Activated CD4-positive, CD25-positive, alpha-beta regulatory T cell treated with anti-CD3 and anti-CD28 coated beads, Interleukin-2, amount 50 U/mL, for 16 hours (primary cell): ENCODE data around the gene CCNB1.
"Not testable (repeated sequence)": the region's sequence is repeated elsewhere in the genome, so short reads cannot be mapped to it uniquely, and the experiment has no call there.

ENCODE experiments used
- DNase-seq: peaks from one replicate; pipeline ENCODE4 v3.0.0-alpha.2; 2020; ENCODE audit warnings: low read depth, low spot score

CCNB1 gene

DNA sequence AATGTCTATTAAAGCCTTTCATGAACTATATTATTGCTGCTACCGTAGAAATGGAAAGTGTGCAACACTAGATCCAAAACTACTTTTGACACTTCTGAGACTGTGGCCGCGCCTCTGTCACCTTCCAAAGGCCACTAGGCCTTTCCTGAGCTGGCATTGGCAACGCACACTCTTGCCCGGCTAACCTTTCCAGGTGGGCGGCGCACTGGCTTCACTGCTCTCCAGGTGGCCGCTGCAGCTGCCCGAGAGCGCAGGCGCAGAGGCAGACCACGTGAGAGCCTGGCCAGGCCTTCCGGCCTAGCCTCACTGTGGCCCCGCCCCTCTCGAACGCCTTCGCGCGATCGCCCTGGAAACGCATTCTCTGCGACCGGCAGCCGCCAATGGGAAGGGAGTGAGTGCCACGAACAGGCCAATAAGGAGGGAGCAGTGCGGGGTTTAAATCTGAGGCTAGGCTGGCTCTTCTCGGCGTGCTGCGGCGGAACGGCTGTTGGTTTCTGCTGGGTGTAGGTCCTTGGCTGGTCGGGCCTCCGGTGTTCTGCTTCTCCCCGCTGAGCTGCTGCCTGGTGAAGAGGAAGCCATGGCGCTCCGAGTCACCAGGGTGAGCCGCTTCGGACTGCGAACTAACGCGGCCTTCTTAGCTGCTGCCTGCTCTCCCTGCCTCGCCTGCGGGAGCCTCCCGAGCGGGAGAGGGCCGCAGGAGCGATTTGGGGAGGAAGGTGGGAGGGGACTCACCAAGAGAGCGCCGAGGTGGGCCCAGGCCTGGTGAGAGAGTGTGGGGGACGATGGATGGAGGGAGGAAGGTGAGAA lies at the start of gene CCNB1:
Gene CCNB1, plus strand, starts transcription at position 465 of the 807 bp plus-strand sequence. Its CDS starts 113 bp downstream, at position 578.
- peak; percentile 95 for DNase-seq

DNA sequence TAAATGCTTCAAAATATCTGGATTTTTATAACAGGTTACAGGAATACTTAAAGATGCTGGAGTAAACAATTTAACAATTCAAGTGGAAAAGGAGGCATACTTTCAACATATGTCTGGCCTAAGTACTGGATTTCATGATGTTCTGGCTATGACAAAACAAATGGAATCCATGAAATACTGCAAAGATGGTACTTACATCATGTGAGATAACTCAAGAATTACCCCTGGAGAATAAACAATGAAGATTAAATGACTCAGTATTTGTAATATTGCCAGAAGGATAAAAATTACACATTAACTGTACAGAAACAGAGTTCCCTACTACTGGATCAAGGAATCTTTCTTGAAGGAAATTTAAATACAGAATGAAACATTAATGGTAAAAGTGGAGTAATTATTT lies 37.5 kb upstream of the CCNB1 start:
- DNase-seq = no peak

DNA sequence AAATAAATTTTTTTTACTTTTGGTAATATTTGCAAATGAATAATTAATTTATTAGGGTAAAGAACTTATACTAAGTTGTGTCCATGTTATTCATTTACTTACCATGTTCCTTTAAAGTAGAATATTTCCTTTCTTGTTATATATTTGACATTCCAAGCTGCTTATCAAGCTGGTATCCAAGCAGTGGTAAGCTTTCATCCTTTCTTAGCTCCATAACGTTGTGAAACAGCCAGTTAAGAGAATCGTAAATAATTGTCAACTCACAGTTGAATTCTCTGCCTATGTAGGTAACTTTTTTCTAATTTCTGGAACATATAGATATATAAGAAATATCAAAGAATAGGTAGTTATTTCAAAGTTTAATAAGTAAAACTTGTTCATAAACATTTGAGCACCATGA lies 36.7 kb upstream of the CCNB1 start:
- DNase-seq = no peak

- no peak for DNase-seq
Observed at GRCh38 chr5:69131304-69131703, 35.6 kb upstream of the CCNB1 start.

GRCh38 chr5:69134126-69134525 lies 32.8 kb upstream of the CCNB1 start:
- no peak for DNase-seq

DNA sequence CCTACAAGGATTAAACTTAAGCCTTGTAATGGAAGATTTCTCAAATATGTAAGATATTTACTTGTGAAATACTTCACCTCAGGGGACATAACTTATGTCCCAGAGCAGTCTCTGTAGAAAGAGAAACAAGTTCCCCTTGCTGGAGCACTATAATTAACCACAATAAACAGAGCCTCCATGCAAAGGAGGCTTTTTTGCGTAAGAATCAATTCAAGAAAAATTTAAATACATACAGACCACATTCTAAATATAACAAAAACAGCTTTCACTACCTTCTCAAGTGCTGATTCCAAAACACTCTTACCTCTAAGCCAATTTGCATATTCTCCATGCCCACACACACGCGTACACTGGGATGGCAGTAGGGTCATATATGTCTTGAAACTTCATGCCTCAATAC lies 30.7 kb upstream of the CCNB1 start:
- no peak for DNase-seq

DNA sequence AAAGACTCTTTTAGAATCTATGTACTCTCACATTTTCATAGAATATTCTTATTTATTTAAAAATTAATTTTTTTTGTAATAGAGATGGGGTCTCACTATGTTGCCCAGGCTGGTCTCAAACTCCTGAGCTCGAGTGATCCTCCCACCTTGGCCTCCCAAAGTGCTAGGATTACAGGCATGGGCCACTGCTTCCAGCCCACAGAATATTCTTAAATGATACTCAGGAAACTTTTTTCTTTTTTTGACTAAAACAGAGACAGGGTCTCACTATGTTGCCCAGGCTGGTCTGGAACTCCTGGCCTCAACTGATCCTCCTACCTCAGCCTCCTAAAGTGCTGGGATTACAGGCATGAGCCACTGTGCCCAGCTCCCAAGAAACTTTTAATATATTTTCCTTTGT lies 29.7 kb upstream of the CCNB1 start:
- DNase-seq = not testable (repeated sequence)

- DNase-seq = no peak
Observed at GRCh38 chr5:69137807-69138206, 29.1 kb upstream of the CCNB1 start.

GRCh38 chr5:69138766-69139165 lies 28.2 kb upstream of the CCNB1 start:
- DNase-seq = no peak

- DNase-seq = not testable (repeated sequence)
Observed at GRCh38 chr5:69140239-69140638, 26.7 kb upstream of the CCNB1 start.

GRCh38 chr5:69140827-69141226 lies 26.1 kb upstream of the CCNB1 start:
- no peak for DNase-seq

DNA sequence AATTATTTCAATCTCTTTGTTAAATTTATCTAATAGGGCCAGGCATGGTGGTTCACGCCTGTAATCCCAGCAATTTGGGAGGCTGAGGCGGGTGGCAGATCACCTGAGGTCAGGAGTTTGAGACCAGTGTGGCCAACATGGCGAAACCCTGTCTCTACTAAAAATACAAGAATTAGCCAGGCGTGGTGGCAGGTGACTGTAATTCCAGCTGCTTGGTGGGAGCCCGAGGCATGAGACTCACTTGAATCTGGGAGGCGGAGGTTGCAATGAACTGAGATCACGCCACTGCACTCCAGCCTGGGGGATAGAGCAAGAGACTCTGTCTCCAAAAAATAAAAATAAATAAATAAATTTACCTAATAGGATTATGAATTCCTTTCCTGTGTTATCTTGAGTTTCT lies 18.4 kb upstream of the CCNB1 start:
- not testable (repeated sequence) for DNase-seq

GRCh38 chr5:69148981-69149675 lies 17.8 kb upstream of the CCNB1 start:
- no peak for DNase-seq

- DNase-seq = no peak
Observed at GRCh38 chr5:69149676-69150010, 17.3 kb upstream of the CCNB1 start.

- DNase-seq = no peak
Observed at GRCh38 chr5:69152731-69153130, 14.2 kb upstream of the CCNB1 start.

- DNase-seq = no peak
Observed at GRCh38 chr5:69156456-69156855, 10.5 kb upstream of the CCNB1 start.

DNA sequence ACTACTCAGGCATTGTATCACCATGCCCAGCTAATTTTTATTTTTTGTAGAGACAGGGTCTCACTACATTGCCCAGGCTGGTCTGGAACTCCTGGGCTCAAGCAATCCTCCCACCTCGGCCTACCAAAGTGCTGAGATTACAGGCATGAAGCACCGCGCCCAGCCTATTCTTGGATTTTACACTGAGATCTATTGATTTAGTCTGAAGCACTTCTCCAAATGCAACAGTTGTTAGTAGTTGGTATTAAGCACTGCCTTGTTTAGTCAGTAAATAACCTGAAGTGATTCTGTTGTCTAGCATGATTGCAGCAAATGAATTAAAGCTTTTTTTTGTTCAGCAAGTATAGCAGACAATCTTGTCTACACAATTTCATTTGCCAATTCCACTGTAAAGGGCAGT lies 8.9 kb upstream of the CCNB1 start:
- DNase-seq = no peak

DNA sequence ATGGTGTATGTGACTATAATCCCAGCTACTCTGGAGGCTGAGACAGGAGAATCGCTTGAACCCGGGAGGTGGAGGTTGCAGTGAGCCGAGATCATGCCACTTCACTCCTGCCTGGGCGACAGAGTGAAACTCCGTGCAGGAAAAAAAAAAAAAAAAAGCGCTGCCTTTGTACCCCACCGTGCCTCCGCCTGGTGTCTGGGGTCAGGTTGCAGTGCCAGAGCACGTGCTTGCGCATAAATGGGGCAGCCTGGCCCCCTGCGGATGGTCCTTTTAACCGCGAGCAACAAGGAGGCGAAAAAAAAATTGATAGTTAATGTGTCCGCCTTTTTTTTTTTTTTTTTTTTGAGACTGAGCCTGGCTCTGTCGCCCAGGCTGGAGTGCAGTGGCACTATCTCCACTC lies 6.3 kb upstream of the CCNB1 start:
- no peak for DNase-seq

- DNase-seq = no peak
Observed at GRCh38 chr5:69167493-69167855, 524 bp downstream of the CCNB1 start.

DNA sequence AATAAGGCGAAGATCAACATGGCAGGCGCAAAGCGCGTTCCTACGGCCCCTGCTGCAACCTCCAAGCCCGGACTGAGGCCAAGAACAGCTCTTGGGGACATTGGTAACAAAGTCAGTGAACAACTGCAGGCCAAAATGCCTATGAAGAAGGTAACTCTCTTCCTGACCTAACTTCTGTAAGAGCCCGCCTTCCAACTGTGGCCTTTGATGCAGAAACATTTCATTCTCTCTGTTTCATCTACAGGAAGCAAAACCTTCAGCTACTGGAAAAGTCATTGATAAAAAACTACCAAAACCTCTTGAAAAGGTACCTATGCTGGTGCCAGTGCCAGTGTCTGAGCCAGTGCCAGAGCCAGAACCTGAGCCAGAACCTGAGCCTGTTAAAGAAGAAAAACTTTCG lies 979 bp downstream of the CCNB1 start:
- no peak for DNase-seq

GRCh38 chr5:69170495-69170894 lies 3.5 kb downstream of the CCNB1 start:
- DNase-seq = no peak

DNA sequence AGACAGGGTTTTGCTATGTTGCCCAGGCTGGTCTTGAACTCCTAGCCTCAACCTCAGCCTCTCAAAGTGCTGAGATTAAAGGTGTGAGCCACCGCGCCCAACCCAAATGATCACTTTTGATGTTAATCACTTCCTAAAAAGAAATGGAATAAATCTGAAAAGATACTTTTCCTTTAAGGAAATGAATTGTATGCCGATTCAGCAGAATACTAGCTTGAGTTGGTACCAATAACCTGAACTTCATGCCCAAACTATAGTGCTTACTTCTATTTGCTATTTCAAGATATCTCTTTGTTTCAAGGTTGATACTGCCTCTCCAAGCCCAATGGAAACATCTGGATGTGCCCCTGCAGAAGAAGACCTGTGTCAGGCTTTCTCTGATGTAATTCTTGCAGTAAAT lies 4.0 kb downstream of the CCNB1 start:
- DNase-seq = no peak

GRCh38 chr5:69181659-69182293 lies 14.8 kb downstream of the CCNB1 start:
- DNase-seq = not testable (repeated sequence)
